Coronary artery (tissue), 2 donors: Measurements from ENCODE around the gene PRM1.

Experiments
- DNase-seq: peaks from one replicate; pipeline ENCODE4 v3.0.0-alpha.2; 2017; ENCODE audit warnings: low spot score
- H3K27ac ChIP-seq, 2 donors: fragments of 200-600 bp; sonication (generic); one replicate each; pipeline ENCODE4 v1.5.1; 2016 to 2019
- H3K4me3 ChIP-seq: fragments of 200-600 bp; sonication (generic); 2 replicates; pipeline ENCODE4 v1.5.1; 2016; ENCODE audit warnings: mild to moderate bottlenecking, moderate library complexity
- TF ChIP-seq, protein P1 (sequence below): fragments of 200-600 bp; sonication (generic); IDR thresholded peaks from one replicate; pipeline ENCODE4 v1.5.1; 2019; ENCODE audit warnings: antibody characterized with exemption

PRM1 gene

DNA sequence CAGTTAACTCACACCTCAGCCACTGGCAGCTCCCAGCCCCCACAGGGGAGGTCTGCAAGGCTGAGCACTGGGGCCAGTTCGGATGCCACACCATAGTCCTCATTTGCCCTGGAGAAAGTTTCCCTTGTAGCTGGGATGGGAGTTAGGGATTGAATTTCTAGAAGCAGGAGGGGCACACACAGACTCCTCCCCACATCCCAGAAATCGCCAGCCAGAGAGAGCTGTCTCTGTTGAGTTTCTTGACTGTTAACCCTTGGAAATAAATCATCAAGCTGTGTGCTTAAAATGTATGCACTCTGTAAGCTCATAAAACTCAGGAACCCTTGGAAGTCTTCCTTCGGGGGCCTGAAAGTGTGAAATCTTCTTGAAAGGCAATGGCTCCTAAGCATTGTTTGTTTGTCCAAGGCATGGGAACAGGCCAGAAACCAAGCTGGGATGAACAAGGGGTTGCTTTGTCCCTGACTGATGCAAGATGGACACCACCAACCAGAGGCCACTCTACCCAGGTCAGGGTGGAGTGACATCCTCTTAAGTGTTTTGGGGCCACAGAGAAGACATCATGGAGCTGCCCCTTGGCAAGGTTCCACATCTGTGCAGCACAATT lies 7.3 kb downstream of the PRM1 start:
- Histone ChIP-seq H3K27ac (no peak overlapping the region), H3K4me3 (no peak overlapping the region)
- TF ChIP-seq, protein P1, sequence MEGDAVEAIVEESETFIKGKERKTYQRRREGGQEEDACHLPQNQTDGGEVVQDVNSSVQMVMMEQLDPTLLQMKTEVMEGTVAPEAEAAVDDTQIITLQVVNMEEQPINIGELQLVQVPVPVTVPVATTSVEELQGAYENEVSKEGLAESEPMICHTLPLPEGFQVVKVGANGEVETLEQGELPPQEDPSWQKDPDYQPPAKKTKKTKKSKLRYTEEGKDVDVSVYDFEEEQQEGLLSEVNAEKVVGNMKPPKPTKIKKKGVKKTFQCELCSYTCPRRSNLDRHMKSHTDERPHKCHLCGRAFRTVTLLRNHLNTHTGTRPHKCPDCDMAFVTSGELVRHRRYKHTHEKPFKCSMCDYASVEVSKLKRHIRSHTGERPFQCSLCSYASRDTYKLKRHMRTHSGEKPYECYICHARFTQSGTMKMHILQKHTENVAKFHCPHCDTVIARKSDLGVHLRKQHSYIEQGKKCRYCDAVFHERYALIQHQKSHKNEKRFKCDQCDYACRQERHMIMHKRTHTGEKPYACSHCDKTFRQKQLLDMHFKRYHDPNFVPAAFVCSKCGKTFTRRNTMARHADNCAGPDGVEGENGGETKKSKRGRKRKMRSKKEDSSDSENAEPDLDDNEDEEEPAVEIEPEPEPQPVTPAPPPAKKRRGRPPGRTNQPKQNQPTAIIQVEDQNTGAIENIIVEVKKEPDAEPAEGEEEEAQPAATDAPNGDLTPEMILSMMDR, result no peak
- DNase-seq, result no peak

DNA sequence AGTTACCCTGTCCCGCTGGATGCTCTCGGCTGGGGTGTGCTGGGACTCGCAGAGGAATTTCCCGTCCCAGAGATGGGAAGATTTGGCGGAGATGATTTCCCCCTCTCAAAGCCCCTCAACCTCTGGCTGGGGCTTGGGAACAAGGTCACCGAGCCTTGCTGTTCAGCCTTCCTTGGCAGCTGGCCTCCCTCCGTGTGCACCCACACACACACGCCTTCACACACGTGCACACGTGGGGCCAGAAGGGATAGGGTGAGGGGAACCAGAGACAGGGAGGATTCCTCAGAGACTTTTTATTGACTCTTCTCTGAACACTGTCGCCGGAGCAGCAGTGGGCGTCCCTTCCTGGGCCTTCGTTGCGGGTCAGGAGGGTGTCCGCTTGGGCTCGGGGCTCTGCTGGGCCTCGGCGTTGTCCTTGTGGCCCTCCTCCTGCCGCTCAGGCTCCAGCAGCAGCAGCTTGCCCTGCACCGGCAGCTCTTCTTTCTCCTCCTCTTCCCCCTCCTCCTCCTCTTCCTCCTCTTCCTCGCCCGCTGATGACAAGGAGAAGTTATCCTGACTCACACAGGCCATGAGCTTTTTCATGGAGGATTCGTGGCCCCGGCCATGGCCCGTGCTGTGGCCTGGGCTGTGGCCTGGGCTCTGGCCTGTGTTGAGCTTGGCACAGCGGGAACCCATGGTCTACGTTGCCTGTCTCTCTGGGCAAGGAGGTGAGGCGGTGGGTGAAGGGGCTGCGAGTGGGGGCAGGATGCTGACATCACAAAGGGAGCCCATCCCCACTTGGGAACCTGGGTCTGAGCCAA lies 8.0 kb downstream of the PRM1 start, which contains the start of gene PRM3:
PRM3 (minus strand) TSS at position 709 of the 800 bp plus-strand sequence; CDS start at position 675, 34 bp downstream.
- Histone ChIP-seq H3K27ac (no peak within 1 kb of the TSS), H3K4me3 (no peak within 1 kb of the TSS)
- DNase-seq, result no peak
- TF ChIP-seq, protein P1, result no peak

DNA sequence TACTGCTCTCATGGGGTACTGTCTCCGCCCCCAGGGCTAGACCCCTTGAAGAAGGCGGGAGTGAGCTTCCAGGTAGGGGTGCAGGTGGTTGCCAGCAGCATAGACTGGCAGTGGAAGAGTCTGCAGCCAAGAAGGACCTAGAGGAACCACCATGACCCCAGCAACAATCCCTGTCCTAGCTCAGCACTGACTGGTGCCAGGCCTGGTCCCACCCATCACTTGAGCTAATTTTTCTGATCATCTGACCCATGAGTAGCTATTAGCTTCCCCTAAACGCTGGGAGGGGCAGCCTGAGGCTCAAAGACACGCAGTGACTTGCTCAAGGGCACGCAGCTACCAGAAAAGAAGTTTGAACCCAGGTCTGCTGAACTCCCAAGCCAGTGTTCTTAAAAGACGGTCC lies 8.6 kb downstream of the PRM1 start:
- DNase-seq, result no peak
- Histone ChIP-seq H3K27ac (no peak overlapping the region), H3K4me3 (no peak overlapping the region)
- TF ChIP-seq, protein P1, result no peak

DNA sequence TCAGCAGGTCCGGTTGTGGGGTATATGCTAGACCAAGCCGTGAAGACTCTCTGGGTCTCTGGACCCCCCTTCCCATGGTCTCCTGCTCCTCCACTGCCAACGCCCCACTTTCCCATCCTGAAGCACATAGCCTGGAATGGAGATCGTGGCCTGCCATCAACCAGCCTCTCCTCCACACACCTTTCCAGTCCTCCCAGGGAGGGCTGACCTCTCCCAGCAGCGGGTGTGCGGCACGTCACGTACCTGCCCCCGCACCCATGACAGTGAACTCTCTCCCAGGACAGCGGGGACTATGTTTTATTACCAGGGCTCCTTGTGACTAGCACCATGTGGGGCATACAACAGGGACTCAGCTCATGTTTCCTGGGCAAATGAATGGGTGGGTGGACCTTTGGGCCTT lies 9.5 kb downstream of the PRM1 start:
- TF ChIP-seq, protein P1, result no peak
- Histone ChIP-seq H3K4me3 (no peak overlapping the region), H3K27ac (no peak overlapping the region)
- DNase-seq, result no peak

DNA sequence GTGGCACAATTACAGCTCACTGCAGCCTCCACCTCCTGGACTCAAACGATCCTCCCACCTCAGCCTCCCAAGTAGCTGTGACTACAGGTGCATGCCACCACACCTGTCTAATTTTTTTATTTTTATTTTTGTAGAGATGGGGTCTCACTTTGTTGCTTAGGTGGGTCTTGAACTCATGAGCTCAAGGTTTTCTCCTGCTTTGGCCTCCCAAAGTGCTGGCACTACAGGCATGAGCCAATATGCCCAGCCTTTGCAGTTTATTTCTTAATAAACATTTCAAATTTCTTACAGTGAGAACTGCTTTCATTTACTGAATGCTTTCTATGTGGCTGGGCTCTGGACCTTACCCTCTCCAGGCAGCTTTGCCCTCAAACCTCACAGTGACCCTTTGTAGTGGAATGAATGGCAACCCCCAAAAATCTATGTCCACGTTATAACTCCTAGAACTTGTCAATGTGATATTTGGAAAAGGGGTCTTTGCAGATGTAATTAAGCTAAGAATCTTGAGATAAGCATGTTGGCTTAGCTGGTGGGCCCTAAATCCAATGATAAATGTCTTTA lies 10.4 kb downstream of the PRM1 start:
- no peak overlapping the region for H3K27ac ChIP-seq
- DNase-seq, result no peak
- no peak overlapping the region for H3K4me3 ChIP-seq
- TF ChIP-seq, protein P1, result no peak

DNA sequence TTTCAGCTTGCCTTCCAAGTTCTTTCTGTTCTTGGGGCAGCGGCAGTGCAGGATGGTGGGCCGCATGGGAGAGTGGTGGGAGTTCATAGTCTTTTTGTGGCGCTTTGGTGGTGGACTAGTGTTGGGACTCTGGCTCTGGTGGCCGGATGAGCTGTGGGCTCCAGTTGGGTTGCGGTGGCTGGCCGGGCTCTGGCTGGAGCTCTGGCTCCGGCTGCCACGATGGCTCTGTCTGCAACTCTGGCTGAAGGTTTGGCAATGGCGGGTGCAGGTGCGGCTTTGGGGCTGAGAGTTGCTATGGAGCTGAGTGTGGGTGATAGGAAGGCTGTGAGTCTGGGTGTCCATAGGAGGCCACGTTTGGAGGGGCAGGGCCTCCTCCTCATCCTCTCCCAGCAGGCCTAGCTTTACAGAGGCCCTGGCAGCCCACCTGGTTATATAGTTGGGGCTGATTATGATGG lies 12.2 kb downstream of the PRM1 start, which contains the start of gene TNP2:
TNP2 (minus strand) TSS at position 405 of the 455 bp plus-strand sequence; CDS start at position 342, 63 bp downstream.
- no peak for DNase-seq
- Histone ChIP-seq H3K4me3 (no peak within 1 kb of the TSS), H3K27ac (no peak within 1 kb of the TSS)
- TF ChIP-seq, protein P1, result no peak
